ENCODE results near the gene ADGRV1.
"Not testable (repeated sequence)": the region's sequence is repeated elsewhere in the genome, so short reads cannot be mapped to it uniquely, and the experiment has no call there.

ADGRV1 gene

GRCh38 chr5:90957906-90958305, 399.3 kb downstream of the ADGRV1 start:
- intact Hi-C loops (cut with DNase I), result no loop called here
- DNase-seq, result no peak

GRCh38 chr5:90959262-90959661, 400.7 kb downstream of the ADGRV1 start:
- DNase-seq, result no peak
- intact Hi-C loops (cut with DNase I), result no loop called here

- intact Hi-C loops (cut with DNase I), result no loop called here
- no peak for DNase-seq
Observed at GRCh38 chr5:90962481-90962880, 403.9 kb downstream of the ADGRV1 start.

- intact Hi-C loops (cut with DNase I), result no loop called here
- DNase-seq, result no peak
Observed at GRCh38 chr5:90965110-90965685, 406.6 kb downstream of the ADGRV1 start.

- no peak for DNase-seq
- intact Hi-C loops (cut with DNase I), result no loop called here
Observed at GRCh38 chr5:90967443-90967842, 408.8 kb downstream of the ADGRV1 start.

GRCh38 chr5:90967851-90968250, 409.3 kb downstream of the ADGRV1 start:
- DNase-seq, result no peak
- intact Hi-C loops (cut with DNase I), result no loop called here

- intact Hi-C loops (cut with DNase I), result no loop called here
- no peak for DNase-seq
Observed at GRCh38 chr5:90968319-90968718, 409.7 kb downstream of the ADGRV1 start.

- intact Hi-C loops (cut with DNase I), result not testable (repeated sequence)
- peak in 1 of 10 donors; percentile 26 for DNase-seq
Observed at GRCh38 chr5:90969945-90970344, 411.3 kb downstream of the ADGRV1 start.

- no peak for DNase-seq
- intact Hi-C loops (cut with DNase I), result no loop called here
Observed at GRCh38 chr5:90981177-90981576, 422.6 kb downstream of the ADGRV1 start.

GRCh38 chr5:90981821-90982220, 423.2 kb downstream of the ADGRV1 start:
- no peak for DNase-seq
- intact Hi-C loops (cut with DNase I), result no loop called here

GRCh38 chr5:90982576-90982975, 424.0 kb downstream of the ADGRV1 start:
- DNase-seq, result no peak
- intact Hi-C loops (cut with DNase I), result no loop called here

- intact Hi-C loops (cut with DNase I), result no loop called here
- DNase-seq, result no peak
Observed at GRCh38 chr5:90983148-90983547, 424.6 kb downstream of the ADGRV1 start.

GRCh38 chr5:90983711-90984124, 425.1 kb downstream of the ADGRV1 start:
- intact Hi-C loops (cut with DNase I), result no loop called here
- no peak for DNase-seq

GRCh38 chr5:90985341-90985740, 426.7 kb downstream of the ADGRV1 start:
- no peak for DNase-seq
- intact Hi-C loops (cut with DNase I), result no loop called here

- intact Hi-C loops (cut with DNase I), result no loop called here
- no peak for DNase-seq
Observed at GRCh38 chr5:90987726-90988125, 429.1 kb downstream of the ADGRV1 start.

GRCh38 chr5:90991201-90991600, 432.6 kb downstream of the ADGRV1 start:
- intact Hi-C loops (cut with DNase I), result no loop called here
- no peak for DNase-seq

- DNase-seq, result no peak
- intact Hi-C loops (cut with DNase I), result no loop called here
Observed at GRCh38 chr5:90994796-90995195, 436.2 kb downstream of the ADGRV1 start.

GRCh38 chr5:90996089-90996488, 437.5 kb downstream of the ADGRV1 start:
- intact Hi-C loops (cut with DNase I), result no loop called here

GRCh38 chr5:90997082-90997481, 438.5 kb downstream of the ADGRV1 start:
- DNase-seq, result no peak
- intact Hi-C loops (cut with DNase I), result no loop called here

More at GRCh38 chr5:90996089-90996488, 437.5 kb downstream of the ADGRV1 start:
- DNase-seq, result peak in 1 of 10 donors; percentile 41

GRCh38 chr5:91000743-91001142, 442.1 kb downstream of the ADGRV1 start:
- no peak for DNase-seq
- intact Hi-C loops (cut with DNase I), result no loop called here

- no peak for DNase-seq
- intact Hi-C loops (cut with DNase I), result no loop called here
Observed at GRCh38 chr5:91006713-91007112, 448.1 kb downstream of the ADGRV1 start.

GRCh38 chr5:91007251-91007650, 448.7 kb downstream of the ADGRV1 start:
- no peak for DNase-seq
- intact Hi-C loops (cut with DNase I), result no loop called here
